Measurements from ENCODE around the gene FAXC. TPM values are rescaled to one million over a fixed set of nuclear protein-coding genes. Genes with fewer than 3 reads are reported as not detected.
"Not testable (repeated sequence)": the region's sequence is repeated elsewhere in the genome, so short reads cannot be mapped to it uniquely, and the experiment has no call there.

FAXC gene
- total RNA-seq, 1 donor from 2014 or later, result 49.3 TPM

GRCh38 chr6:99341862-99342455 lies 7.5 kb downstream of the FAXC start:
- DNase-seq, result no peak

- DNase-seq, result no peak
Measured at GRCh38 chr6:99338188-99338587, 11.3 kb downstream of the FAXC start.

GRCh38 chr6:99335298-99335697 lies 14.2 kb downstream of the FAXC start:
- not testable (repeated sequence) for DNase-seq

GRCh38 chr6:99334526-99335127 lies 14.8 kb downstream of the FAXC start:
- no peak for DNase-seq

GRCh38 chr6:99333068-99333467 lies 16.4 kb downstream of the FAXC start:
- no peak for DNase-seq

GRCh38 chr6:99331531-99331930 lies 17.9 kb downstream of the FAXC start:
- DNase-seq, result no peak

- DNase-seq, result no peak
Measured at GRCh38 chr6:99330159-99330558, 19.3 kb downstream of the FAXC start.

- no peak for DNase-seq
Measured at GRCh38 chr6:99324996-99325395, 24.5 kb downstream of the FAXC start.

GRCh38 chr6:99318566-99318965 lies 30.9 kb downstream of the FAXC start:
- no peak for DNase-seq

- DNase-seq, result no peak
Measured at GRCh38 chr6:99312354-99312753, 37.1 kb downstream of the FAXC start.

- no peak for DNase-seq
Measured at GRCh38 chr6:99310553-99310952, 38.9 kb downstream of the FAXC start.

- no peak for DNase-seq
Measured at GRCh38 chr6:99309557-99309956, 39.9 kb downstream of the FAXC start.

GRCh38 chr6:99308788-99309187 lies 40.7 kb downstream of the FAXC start:
- no peak for DNase-seq

- no peak for DNase-seq
Measured at GRCh38 chr6:99307295-99307907, 42.1 kb downstream of the FAXC start.

GRCh38 chr6:99306341-99306740 lies 43.1 kb downstream of the FAXC start:
- DNase-seq, result no peak

GRCh38 chr6:99305021-99305554 lies 44.4 kb downstream of the FAXC start:
- no peak for DNase-seq

GRCh38 chr6:99297415-99297814 lies 52.1 kb downstream of the FAXC start:
- no peak for DNase-seq

- no peak for DNase-seq
Measured at GRCh38 chr6:99297006-99297405, 52.5 kb downstream of the FAXC start.

GRCh38 chr6:99296261-99296660 lies 53.2 kb downstream of the FAXC start:
- no peak for DNase-seq

GRCh38 chr6:99295276-99295675 lies 54.2 kb downstream of the FAXC start:
- no peak for DNase-seq

- no peak for DNase-seq
Measured at GRCh38 chr6:99294786-99295185, 54.7 kb downstream of the FAXC start.

- DNase-seq, result no peak
Measured at GRCh38 chr6:99289701-99290100, 59.8 kb downstream of the FAXC start.

- DNase-seq, result no peak
Measured at GRCh38 chr6:99288668-99289067, 60.8 kb downstream of the FAXC start.

- no peak for DNase-seq
Measured at GRCh38 chr6:99287523-99287922, 62.0 kb downstream of the FAXC start.

Data from occipital lobe (tissue), 2 donors.